Pancreas (tissue), 10 donors: ENCODE data around the gene PRKCE. TPM values are rescaled to one million over a fixed set of nuclear protein-coding genes. Genes with fewer than 3 reads are reported as not detected.

Experiments used
- ATAC-seq, 4 donors: fragments of 200-7000 bp; cut with Tn5 transposase; one replicate each; pipeline versions ENCODE4 v1.8.0 to v1.9.1; 2020; ENCODE audit warnings: mild to moderate bottlenecking in 4 of 4, moderate library complexity in 4 of 4
- DNase-seq, 6 donors: peaks; one replicate each; pipeline ENCODE4 v3.0.0-alpha.2; 2020
- FAIRE-seq: peaks from 2 replicates; lab custom pipeline; 2012; peaks lifted over from hg19 to GRCh38; lab: Jason Lieb, UNC
- H3K27ac ChIP-seq, 4 donors: fragments of 200-600 bp; sonication (generic); 1 replicate in 3 of 4; 2 replicates in 1 of 4; pipeline versions ENCODE4 v1.5.0 to v1.8.0; 2020
- H3K27me3 ChIP-seq, 4 donors: fragments of 200-600 bp; one replicate each; pipeline ENCODE4 v1.8.0; 2021
- H3K36me3 ChIP-seq, 3 donors: fragments of 200-600 bp; sonication (generic) in 1 of 3; one replicate each; pipeline versions ENCODE4 v1.5.0 to v1.8.0; 2020 to 2021
- H3K4me1 ChIP-seq, 3 donors: fragments of 200-600 bp; one replicate each; pipeline ENCODE4 v1.8.0; 2021
- H3K4me3 ChIP-seq, 4 donors: fragments of 200-600 bp; sonication (generic) in 2 of 4; one replicate each; pipeline versions ENCODE4 v1.5.0 to v1.8.0; 2020 to 2021
- H3K9me3 ChIP-seq, 4 donors: fragments of 200-600 bp; one replicate each; pipeline ENCODE4 v1.8.0; 2021
- CTCF ChIP-seq, 4 donors: fragments of 200-600 bp; sonication (generic) in 3 of 4; IDR thresholded peaks; one replicate each; pipeline versions ENCODE4 v1.5.0 to v1.8.0; 2021; ENCODE audit warnings: antibody characterized with exemption in 4 of 4
- WGBS, 2 donors: extraction: QIAGEN DNeasy Blood & Tissue Kit; methylation state at CpG; one replicate each; pipeline ENCODE4 v1.1.7; 2013; 5-methylcytosine and 5-hydroxymethylcytosine counted together
- intact Hi-C, 3 donors: fragments of 100-400 bp; cut with DNase I; formaldehyde crosslinking; loops; one replicate each; pipeline versions ENCODE4 v1.11.1 to v1.14.2; 2022
- polyA plus RNA-seq, 2 donors: library from polyadenylated mRNA; stranded (reverse); fragments of 200-250 nt; gene quantifications; one replicate each; pipeline ENCODE4 v1.2.3, GENCODE V29; 2013
- total RNA-seq, 6 donors: library from RNA; stranded (reverse); fragmentation: NEBNext Ultra II Directional in 4 of 6; extraction: Animal tissue kit (Norgen Biotek cat#: 25700) in 4 of 6; gene quantifications; one replicate each; pipeline versions ENCODE4 v1.2.1 to v1.2.4, GENCODE V29; 2021 to 2023
- donor health status: healthy with polysubstance abuse.
- donor health status: DM: no; HTN: no; CAD: no; lungs with moderate emphysema.
- donor health status: DM: no; HTN: no; CAD: no.
- donor health status: control.
- donor health status: control.
- donor health status: Bipolar disorder and iron deficiency.
- donor health status: DM: yes; HTN: yes; CAD: no.
- donor health status: DM: no; HTN: no; CAD: no.
- donor health status: DM: no; HTN: no; CAD: no.
- donor health status: DM: yes; HTN: yes; CAD: no.

Gene PRKCE
- total and polyA plus RNA-seq, 8 donors = 4.0 to 19.4 (median 10.0) TPM

- TF ChIP-seq CTCF (IDR thresholded peaks at IDR 0.05) = no peak
- DNase-seq (no peak), FAIRE-seq (no peak), ATAC-seq (no peak)
- no peak overlapping the region for H3K4me3 ChIP-seq
- 79 to 88% methylated on average over 5 of the region's 5 CpGs for WGBS, 2 donors
- no peaks in the 10 kb centered on the region for H3K4me1 ChIP-seq
- no peaks in the 10 kb centered on the region for H3K27me3 ChIP-seq
- intact Hi-C loops = no loop called here
- no peak overlapping the region for H3K27ac ChIP-seq
- no peaks in the 10 kb centered on the region for H3K9me3 ChIP-seq
- no peaks in the 10 kb centered on the region for H3K36me3 ChIP-seq
Measured at GRCh38 chr2:46196871-46197462, 545.5 kb downstream of the PRKCE start.

GRCh38 chr2:46197672-46198071 is 546.2 kb downstream of the PRKCE start:
- Histone ChIP-seq H3K9me3 (no peaks in the 10 kb centered on the region), H3K4me1 (no peaks in the 10 kb centered on the region), H3K36me3 (no peaks in the 10 kb centered on the region), H3K27ac (no peak overlapping the region), H3K27me3 (no peaks in the 10 kb centered on the region), H3K4me3 (no peak overlapping the region)
- 62 to 65% methylated on average over 4 of the region's 4 CpGs for WGBS, 2 donors
- ATAC-seq (no peak), DNase-seq (no peak), FAIRE-seq (no peak)
- intact Hi-C loops = no loop called here
- no peak for TF ChIP-seq CTCF (IDR thresholded peaks at IDR 0.05)

GRCh38 chr2:46198164-46198883 is 546.8 kb downstream of the PRKCE start:
- no peak for FAIRE-seq
- no peak overlapping the region for H3K27ac ChIP-seq

GRCh38 chr2:46198966-46199365 is 547.5 kb downstream of the PRKCE start:
- no peak overlapping the region for H3K4me3 ChIP-seq
- DNase-seq = no peak
- no peaks in the 10 kb centered on the region for H3K9me3 ChIP-seq
- H3K27me3 ChIP-seq = no peaks in the 10 kb centered on the region
- H3K36me3 ChIP-seq = no peaks in the 10 kb centered on the region
- no peak overlapping the region for H3K27ac ChIP-seq
- H3K4me1 ChIP-seq = no peaks in the 10 kb centered on the region
- intact Hi-C loops = no loop called here
- no peak for FAIRE-seq
- no peak for TF ChIP-seq CTCF (IDR thresholded peaks at IDR 0.05)
- ATAC-seq = no peak
- 53 to 57% methylated on average over 6 of the region's 6 CpGs for WGBS, 2 donors

More at GRCh38 chr2:46198164-46198883, 546.8 kb downstream of the PRKCE start:
- 86 to 94% methylated on average over 5 of the region's 5 CpGs for WGBS, 2 donors
- Histone ChIP-seq H3K9me3 (no peaks in the 10 kb centered on the region), H3K4me3 (no peak overlapping the region), H3K4me1 (no peaks in the 10 kb centered on the region), H3K27me3 (no peaks in the 10 kb centered on the region), H3K36me3 (no peaks in the 10 kb centered on the region)
- TF ChIP-seq CTCF (IDR thresholded peaks at IDR 0.05) = no peak
- ATAC-seq (no peak), DNase-seq (no peak)
- intact Hi-C loops = no loop called here

- H3K27me3 ChIP-seq = no peaks in the 10 kb centered on the region
- no peak for TF ChIP-seq CTCF (IDR thresholded peaks at IDR 0.05)
- H3K4me3 ChIP-seq = no peak overlapping the region
- H3K4me1 ChIP-seq = no peaks in the 10 kb centered on the region
- WGBS, 2 donors = 93 to 100% methylated on average over 1 of the region's 1 CpG
- H3K27ac ChIP-seq = no peak overlapping the region
- DNase-seq (no peak), ATAC-seq (no peak), FAIRE-seq (no peak)
- no peaks in the 10 kb centered on the region for H3K36me3 ChIP-seq
- intact Hi-C loops = no loop called here
- no peaks in the 10 kb centered on the region for H3K9me3 ChIP-seq
Measured at GRCh38 chr2:46200100-46200690, 548.7 kb downstream of the PRKCE start.
